Kidney (tissue), 14 donors: ENCODE data around the gene RAB27B. TPM values are rescaled to one million over a fixed set of nuclear protein-coding genes. Genes with fewer than 3 reads are reported as not detected.

ENCODE experiments used
- DNase-seq, 5 donors: peaks; one replicate each; pipeline ENCODE4 v3.0.0-alpha.2; 2013 to 2020
- FAIRE-seq: peaks from 2 replicates; lab custom pipeline; 2012; peaks lifted over from hg19 to GRCh38; lab: Jason Lieb, UNC
- H3K27ac ChIP-seq, 2 donors: one replicate each; pipeline ENCODE4 v1.7.0; 2013; ENCODE audit warnings: low read depth in 2 of 2, low read length in 2 of 2, inconsistent platforms in 1 of 2
- H3K27me3 ChIP-seq: one replicate; pipeline ENCODE4 v1.7.1; 2013; ENCODE audit warnings: low read length, inconsistent platforms; ENCODE audit not compliant: control insufficient read depth, insufficient read depth
- H3K36me3 ChIP-seq, 3 donors: one replicate each; pipeline versions ENCODE4 v1.7.0 to v1.7.1; 2013; ENCODE audit warnings: low read length in 3 of 3, control low read depth in 1 of 3, inconsistent platforms in 1 of 3; ENCODE audit not compliant: insufficient read depth in 3 of 3, control insufficient read depth in 2 of 3
- H3K4me1 ChIP-seq, 3 donors: one replicate each; pipeline versions ENCODE4 v1.7.0 to v1.7.1; 2013; ENCODE audit warnings: low read length in 3 of 3, inconsistent platforms in 1 of 3, low read depth in 1 of 3; ENCODE audit not compliant: control insufficient read depth in 2 of 3, insufficient read depth in 2 of 3
- H3K4me3 ChIP-seq, 3 donors: one replicate each; pipeline versions ENCODE4 v1.7.0 to v1.8.1; 2013; ENCODE audit warnings: low read length in 3 of 3, control low read depth in 1 of 3, inconsistent platforms in 1 of 3
- H3K9ac ChIP-seq, 3 donors: one replicate each; pipeline versions ENCODE4 v1.7.0 to v1.7.1; 2013; ENCODE audit warnings: low read length in 3 of 3, control low read depth in 1 of 3, inconsistent platforms in 1 of 3
- H3K9me3 ChIP-seq, 3 donors: one replicate each; pipeline versions ENCODE4 v1.7.0 to v1.7.1; 2013; ENCODE audit warnings: low read length in 3 of 3, control low read depth in 1 of 3, inconsistent platforms in 1 of 3; ENCODE audit not compliant: control insufficient read depth in 2 of 3, insufficient read depth in 1 of 3
- intact Hi-C: fragments of 100-400 bp; cut with DNase I; formaldehyde crosslinking; loops from one replicate; pipeline ENCODE4 v1.11.1; 2022
- polyA plus RNA-seq: library from polyadenylated mRNA; stranded (reverse); fragments of 350-450 nt; fragmentation: Illumina TruSeq; extraction: RNeasy Lipid Tissue Mini Kit (QIAGEN cat#74804); gene quantifications from one replicate; pipeline ENCODE4 v1.2.3, GENCODE V29; 2014; ENCODE audit warnings: low read depth, low replicate concordance; ENCODE audit not compliant: insufficient read depth
- total RNA-seq: library from RNA; stranded (reverse); fragmentation: NEBNext Ultra II Directional; extraction: Animal tissue kit (Norgen Biotek cat#: 25700); gene quantifications from one replicate; pipeline ENCODE4 v1.2.1, GENCODE V29; 2021
- TF ChIP-seq, protein P1 (sequence below): IDR thresholded peaks from 3 replicates; pipeline ENCODE4 v1.5.1; 2012; ENCODE audit warnings: mild to moderate bottlenecking, moderate library complexity, borderline replicate concordance; ENCODE audit not compliant: insufficient read depth; ENCODE audit errors: extremely low read depth
- donor health status: control.
- donor health status: control.
- donor health status: control.
- donor health status: control.
- donor health status: control.
- donor health status: DM: yes; HTN: yes; CAD: no.
- donor health status: Normal renal cell carcinoma (clear cell type).

Gene RAB27B
- total and polyA plus RNA-seq, 2 donors from 2014 or later, result 0.32 to 4.1 TPM

DNA sequence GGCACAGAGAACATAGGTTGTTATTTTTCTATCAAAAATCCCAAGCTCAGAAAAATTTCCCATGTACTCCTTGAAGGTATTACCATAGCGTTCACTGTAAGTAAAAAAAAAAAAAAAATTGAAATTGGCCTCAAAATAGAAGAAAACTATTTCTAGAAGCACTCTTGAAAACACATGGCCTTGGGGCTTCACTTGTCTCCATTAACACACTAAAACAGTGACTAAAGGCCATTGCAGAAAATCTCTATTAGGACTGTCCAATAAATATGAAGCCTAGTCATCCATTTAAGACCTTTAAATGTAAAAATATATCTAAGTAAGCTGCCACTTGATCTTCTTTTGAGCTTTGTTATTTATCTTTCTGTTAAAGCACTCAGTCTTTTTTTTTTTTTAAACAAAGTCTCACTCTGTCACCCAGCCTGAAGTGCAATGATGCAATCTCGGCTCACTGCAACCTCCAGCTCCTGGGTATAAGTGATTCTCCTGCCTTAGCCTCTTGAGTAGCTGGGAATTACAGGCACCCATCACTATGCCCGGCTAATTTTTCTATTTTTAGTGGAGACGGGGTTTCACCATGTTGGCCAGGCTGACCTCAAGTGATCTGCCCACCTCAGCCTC is 95.2 kb downstream of the RAB27B start:
- intact Hi-C loops, result no loop called here
- no peak overlapping the region for H3K4me3 ChIP-seq
- FAIRE-seq, result no peak

GRCh38 chr18:54924948-54925347 is 96.7 kb downstream of the RAB27B start:
- Histone ChIP-seq H3K9ac (no peak overlapping the region), H3K36me3 (no peaks in the 10 kb centered on the region), H3K27ac (no peak overlapping the region), H3K4me1 (no peaks in the 10 kb centered on the region), H3K9me3 (no peaks in the 10 kb centered on the region), H3K4me3 (no peak overlapping the region), H3K27me3 (no peaks in the 10 kb centered on the region)
- TF ChIP-seq, protein P1, sequence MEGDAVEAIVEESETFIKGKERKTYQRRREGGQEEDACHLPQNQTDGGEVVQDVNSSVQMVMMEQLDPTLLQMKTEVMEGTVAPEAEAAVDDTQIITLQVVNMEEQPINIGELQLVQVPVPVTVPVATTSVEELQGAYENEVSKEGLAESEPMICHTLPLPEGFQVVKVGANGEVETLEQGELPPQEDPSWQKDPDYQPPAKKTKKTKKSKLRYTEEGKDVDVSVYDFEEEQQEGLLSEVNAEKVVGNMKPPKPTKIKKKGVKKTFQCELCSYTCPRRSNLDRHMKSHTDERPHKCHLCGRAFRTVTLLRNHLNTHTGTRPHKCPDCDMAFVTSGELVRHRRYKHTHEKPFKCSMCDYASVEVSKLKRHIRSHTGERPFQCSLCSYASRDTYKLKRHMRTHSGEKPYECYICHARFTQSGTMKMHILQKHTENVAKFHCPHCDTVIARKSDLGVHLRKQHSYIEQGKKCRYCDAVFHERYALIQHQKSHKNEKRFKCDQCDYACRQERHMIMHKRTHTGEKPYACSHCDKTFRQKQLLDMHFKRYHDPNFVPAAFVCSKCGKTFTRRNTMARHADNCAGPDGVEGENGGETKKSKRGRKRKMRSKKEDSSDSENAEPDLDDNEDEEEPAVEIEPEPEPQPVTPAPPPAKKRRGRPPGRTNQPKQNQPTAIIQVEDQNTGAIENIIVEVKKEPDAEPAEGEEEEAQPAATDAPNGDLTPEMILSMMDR, result no peak
- intact Hi-C loops, result no loop called here
- FAIRE-seq, result no peak
- no peak for DNase-seq

More for the DNA sequence above, 95.2 kb downstream of the RAB27B start:
- TF ChIP-seq, protein P1, result no peak
- Histone ChIP-seq H3K27me3 (no peaks in the 10 kb centered on the region), H3K36me3 (no peaks in the 10 kb centered on the region), H3K9ac (no peak overlapping the region), H3K9me3 (no peaks in the 10 kb centered on the region), H3K27ac (no peak overlapping the region), H3K4me1 (no peaks in the 10 kb centered on the region)
- no peak for DNase-seq

DNA sequence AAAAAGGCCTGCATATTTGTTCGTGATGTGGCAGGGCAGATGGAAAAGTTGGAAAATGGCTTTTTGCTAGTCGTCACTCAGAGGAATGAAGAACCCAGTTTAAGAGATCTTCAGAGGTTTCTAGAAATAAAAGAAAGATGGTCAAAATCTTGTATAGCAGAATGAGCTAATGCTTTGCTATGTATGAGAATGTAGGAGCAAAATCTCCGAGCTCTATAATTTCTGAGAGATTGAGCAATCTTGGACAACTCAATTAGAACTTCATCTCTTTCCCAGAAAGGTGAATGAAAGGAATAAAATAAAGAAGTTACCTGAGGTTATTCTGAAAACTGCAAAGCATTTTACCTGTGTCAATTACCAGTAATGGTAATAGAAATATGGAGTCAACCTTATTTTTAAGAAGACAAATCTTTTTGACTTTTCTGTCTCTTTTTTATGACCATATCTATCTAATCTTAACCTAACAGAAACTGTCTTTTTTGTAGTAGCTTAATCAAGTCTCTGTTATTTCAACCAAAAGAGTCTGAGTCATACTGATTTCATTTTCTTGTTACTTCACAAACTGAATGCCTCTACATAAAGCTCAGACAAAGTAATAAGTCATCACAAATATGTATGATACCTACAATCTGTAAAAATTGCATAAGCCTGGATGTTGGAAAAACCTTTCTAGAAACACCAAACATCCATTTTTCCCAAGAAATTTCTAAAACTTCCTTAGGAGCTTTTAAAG is 98.5 kb downstream of the RAB27B start:
- TF ChIP-seq, protein P1, result no peak
- Histone ChIP-seq H3K36me3 (no peaks in the 10 kb centered on the region), H3K9ac (no peak overlapping the region), H3K27ac (no peak overlapping the region), H3K4me1 (no peaks in the 10 kb centered on the region), H3K9me3 (no peaks in the 10 kb centered on the region), H3K4me3 (no peak overlapping the region), H3K27me3 (no peaks in the 10 kb centered on the region)
- FAIRE-seq, result no peak
- no peak for DNase-seq
- intact Hi-C loops, result no loop called here
